ENCODE results near the gene CD46.

Gene CD46

DNA sequence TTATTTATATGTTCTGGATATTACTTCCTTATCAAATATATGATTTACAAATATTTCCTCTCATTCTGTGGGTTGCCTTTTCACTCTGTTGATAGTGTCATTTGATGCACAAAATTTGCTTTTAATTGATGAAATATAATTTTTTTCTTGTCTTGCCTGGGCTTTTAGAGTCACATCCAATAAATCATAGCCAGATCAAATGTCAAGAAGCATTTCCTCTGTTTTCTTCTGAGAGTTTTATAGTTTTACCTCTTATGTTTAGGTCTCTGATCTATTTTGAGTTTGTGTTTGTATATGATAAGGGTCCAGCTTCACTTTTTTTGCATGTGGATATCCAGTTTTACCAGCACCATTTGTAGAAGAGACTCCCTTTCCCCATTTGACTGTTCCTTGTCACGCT lies 29.5 kb downstream of the CD46 start:
- TF ChIP-seq TAF1 (IDR thresholded peaks at IDR 0.05; ENCODE audit: borderline replicate concordance, insufficient read depth, low read length) (no peak), POLR2AphosphoS5 (IDR thresholded peaks at IDR 0.05; ENCODE audit: low read depth, low read length) (no peak), SIN3A (IDR thresholded peaks at IDR 0.05; ENCODE audit: borderline replicate concordance, insufficient read depth, low read length) (no peak), FOXP2 (optimal IDR thresholded peaks at IDR 0.05; ENCODE audit: borderline replicate concordance, extremely low read depth, extremely low read length, insufficient read depth) (no peak)
- TF ChIP-seq, protein P1, sequence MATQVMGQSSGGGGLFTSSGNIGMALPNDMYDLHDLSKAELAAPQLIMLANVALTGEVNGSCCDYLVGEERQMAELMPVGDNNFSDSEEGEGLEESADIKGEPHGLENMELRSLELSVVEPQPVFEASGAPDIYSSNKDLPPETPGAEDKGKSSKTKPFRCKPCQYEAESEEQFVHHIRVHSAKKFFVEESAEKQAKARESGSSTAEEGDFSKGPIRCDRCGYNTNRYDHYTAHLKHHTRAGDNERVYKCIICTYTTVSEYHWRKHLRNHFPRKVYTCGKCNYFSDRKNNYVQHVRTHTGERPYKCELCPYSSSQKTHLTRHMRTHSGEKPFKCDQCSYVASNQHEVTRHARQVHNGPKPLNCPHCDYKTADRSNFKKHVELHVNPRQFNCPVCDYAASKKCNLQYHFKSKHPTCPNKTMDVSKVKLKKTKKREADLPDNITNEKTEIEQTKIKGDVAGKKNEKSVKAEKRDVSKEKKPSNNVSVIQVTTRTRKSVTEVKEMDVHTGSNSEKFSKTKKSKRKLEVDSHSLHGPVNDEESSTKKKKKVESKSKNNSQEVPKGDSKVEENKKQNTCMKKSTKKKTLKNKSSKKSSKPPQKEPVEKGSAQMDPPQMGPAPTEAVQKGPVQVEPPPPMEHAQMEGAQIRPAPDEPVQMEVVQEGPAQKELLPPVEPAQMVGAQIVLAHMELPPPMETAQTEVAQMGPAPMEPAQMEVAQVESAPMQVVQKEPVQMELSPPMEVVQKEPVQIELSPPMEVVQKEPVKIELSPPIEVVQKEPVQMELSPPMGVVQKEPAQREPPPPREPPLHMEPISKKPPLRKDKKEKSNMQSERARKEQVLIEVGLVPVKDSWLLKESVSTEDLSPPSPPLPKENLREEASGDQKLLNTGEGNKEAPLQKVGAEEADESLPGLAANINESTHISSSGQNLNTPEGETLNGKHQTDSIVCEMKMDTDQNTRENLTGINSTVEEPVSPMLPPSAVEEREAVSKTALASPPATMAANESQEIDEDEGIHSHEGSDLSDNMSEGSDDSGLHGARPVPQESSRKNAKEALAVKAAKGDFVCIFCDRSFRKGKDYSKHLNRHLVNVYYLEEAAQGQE (IDR thresholded peaks at IDR 0.05; ENCODE audit: insufficient read depth in 1 of 2, low read depth in 2 of 2, low read length in 2 of 2) = no peak

DNA sequence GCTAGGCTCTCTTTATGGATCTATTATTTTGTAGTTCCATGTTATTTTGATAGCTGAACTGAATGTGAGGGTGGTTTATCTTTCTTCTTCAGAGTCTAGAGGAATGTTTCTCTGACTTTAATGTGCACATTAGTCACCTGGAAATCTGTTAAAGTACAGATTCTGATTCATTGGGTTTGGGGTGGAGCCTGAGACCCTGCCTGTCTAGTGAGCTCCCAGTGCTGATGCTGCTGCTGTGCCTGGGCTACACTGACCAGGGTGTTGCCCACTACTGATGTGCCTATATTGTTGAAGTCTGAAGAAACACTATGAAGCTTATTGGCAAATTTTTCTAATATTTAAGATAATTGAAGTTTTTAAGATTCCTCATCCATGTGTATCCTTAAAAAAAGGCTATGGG lies 35.9 kb downstream of the CD46 start:
- TF ChIP-seq SIN3A (IDR thresholded peaks at IDR 0.05; ENCODE audit: borderline replicate concordance, insufficient read depth, low read length) (no peak), POLR2AphosphoS5 (IDR thresholded peaks at IDR 0.05; ENCODE audit: low read depth, low read length) (no peak), FOXP2 (optimal IDR thresholded peaks at IDR 0.05; ENCODE audit: borderline replicate concordance, extremely low read depth, extremely low read length, insufficient read depth) (no peak), TAF1 (IDR thresholded peaks at IDR 0.05; ENCODE audit: borderline replicate concordance, insufficient read depth, low read length) (no peak)
- TF ChIP-seq, protein P1 (IDR thresholded peaks at IDR 0.05; ENCODE audit: insufficient read depth in 1 of 2, low read depth in 2 of 2, low read length in 2 of 2) = no peak

DNA sequence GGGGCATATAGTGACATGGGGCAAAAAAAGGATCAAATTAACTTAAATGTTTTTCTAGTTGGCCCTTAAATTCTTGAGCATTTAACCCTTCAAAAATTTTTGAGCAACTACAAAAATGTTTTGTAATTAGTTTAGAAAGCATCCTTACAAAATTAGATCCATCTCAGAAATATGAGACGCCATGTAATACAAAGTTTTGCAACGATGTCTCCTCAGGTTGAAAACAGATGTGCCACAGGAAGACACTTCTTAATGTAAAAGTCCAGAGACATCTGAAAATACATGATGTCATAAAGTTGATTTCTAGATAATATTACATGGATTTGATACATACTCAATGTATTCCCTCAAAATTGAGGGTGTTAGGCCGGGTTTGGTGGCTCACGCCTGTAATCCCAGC lies 37.5 kb downstream of the CD46 start:
- TF ChIP-seq POLR2AphosphoS5 (IDR thresholded peaks at IDR 0.05; ENCODE audit: low read depth, low read length) (no peak), FOXP2 (optimal IDR thresholded peaks at IDR 0.05; ENCODE audit: borderline replicate concordance, extremely low read depth, extremely low read length, insufficient read depth) (no peak), TAF1 (IDR thresholded peaks at IDR 0.05; ENCODE audit: borderline replicate concordance, insufficient read depth, low read length) (no peak)
- TF ChIP-seq, protein P1 (IDR thresholded peaks at IDR 0.05; ENCODE audit: insufficient read depth in 1 of 2, low read depth in 2 of 2, low read length in 2 of 2) = no peak

DNA sequence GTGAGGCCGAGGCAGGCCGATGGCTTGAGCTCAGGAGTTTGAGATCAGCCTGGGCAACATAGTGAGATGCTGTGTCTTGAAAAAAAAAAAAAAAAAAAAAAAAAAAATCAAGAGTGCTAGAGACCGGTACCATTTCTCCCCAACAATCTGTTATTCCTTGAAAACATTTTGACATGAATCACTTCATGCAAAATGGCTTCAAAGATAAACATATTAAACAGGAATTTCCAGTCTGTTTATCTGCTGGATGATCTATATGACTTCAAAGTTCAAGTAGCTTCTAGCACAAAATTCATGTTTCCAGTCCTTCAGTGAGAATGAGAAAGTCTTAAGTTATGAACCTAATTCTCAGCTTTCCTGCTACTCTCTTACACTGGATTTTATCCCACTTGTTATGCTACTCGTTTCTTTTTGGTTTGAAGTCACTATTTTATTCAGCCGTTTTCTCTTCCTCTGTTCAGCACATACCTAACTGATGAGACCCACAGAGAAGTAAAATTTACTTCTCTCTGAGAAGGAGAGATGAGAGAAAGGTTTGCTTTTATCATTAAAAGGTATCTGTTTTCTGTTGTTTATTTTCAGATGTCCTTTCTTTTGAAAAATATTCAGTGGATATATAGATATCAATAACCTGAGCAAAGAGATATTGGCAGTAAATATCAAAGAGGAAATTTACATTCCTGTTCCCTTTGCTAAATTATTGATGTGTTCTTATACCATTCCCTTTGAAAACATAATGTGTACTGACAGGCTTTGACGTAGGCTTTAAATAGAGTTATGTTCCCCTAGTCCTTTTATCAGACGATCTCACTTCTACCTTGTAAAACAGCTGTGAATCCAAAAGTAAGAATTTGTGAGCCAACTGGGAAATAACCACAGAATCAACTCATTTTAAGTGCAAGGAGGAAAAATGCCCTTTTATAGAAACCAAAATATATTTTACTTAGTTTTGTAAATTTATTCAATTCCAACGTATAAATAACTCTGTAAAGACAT lies 38.2 kb downstream of the CD46 start:
- TF ChIP-seq, protein P1 (IDR thresholded peaks at IDR 0.05; ENCODE audit: insufficient read depth in 1 of 2, low read depth in 2 of 2, low read length in 2 of 2) = no peak
- TF ChIP-seq SIN3A (IDR thresholded peaks at IDR 0.05; ENCODE audit: borderline replicate concordance, insufficient read depth, low read length) = no peak
- no peak for TF ChIP-seq TAF1 (IDR thresholded peaks at IDR 0.05; ENCODE audit: borderline replicate concordance, insufficient read depth, low read length)
- no peak for TF ChIP-seq POLR2AphosphoS5 (IDR thresholded peaks at IDR 0.05; ENCODE audit: low read depth, low read length)
- TF ChIP-seq FOXP2 (optimal IDR thresholded peaks at IDR 0.05; ENCODE audit: borderline replicate concordance, extremely low read depth, extremely low read length, insufficient read depth) = no peak
